Activated T-helper 9 cell treated with anti-CD3 and anti-CD28 coated beads, Interleukin-2, amount 50 U/mL, for 16 hours (primary cell): ENCODE measurements around the gene STKLD1.

Experiments
- DNase-seq: peaks from one replicate; pipeline ENCODE4 v3.0.0-alpha.2; 2020; ENCODE audit warnings: low read depth

STKLD1 gene

GRCh38 chr9:133345596-133345995 is 30.6 kb upstream of the STKLD1 start:
- no peak for DNase-seq

- no peak for DNase-seq
These were observed 30.0 kb upstream of the STKLD1 start for GRCh38 chr9:133346021-133346785.

GRCh38 chr9:133347515-133347984 is 28.6 kb upstream of the STKLD1 start:
- DNase-seq, result no peak

GRCh38 chr9:133347985-133348717 is 28.0 kb upstream of the STKLD1 start, which contains the start of the genes MED22 and RPL7A:
Gene MED22, minus strand, starts transcription at chr9:133348131. Its CDS starts 1,469 bp downstream, at chr9:133346662.
Gene RPL7A, plus strand, starts transcription at chr9:133348218. Its CDS starts 26 bp downstream, at chr9:133348244.
- DNase-seq, result peak; percentile 84

GRCh38 chr9:133348718-133349573 is 27.2 kb upstream of the STKLD1 start:
- no peak for DNase-seq

- no peak for DNase-seq
These were observed 26.1 kb upstream of the STKLD1 start for GRCh38 chr9:133349965-133350616.

GRCh38 chr9:133351526-133351907 is 24.6 kb upstream of the STKLD1 start:
- DNase-seq, result no peak

GRCh38 chr9:133351908-133352634 is 24.1 kb upstream of the STKLD1 start:
- DNase-seq, result no peak

GRCh38 chr9:133352635-133353340 is 23.4 kb upstream of the STKLD1 start:
- DNase-seq, result no peak

GRCh38 chr9:133353548-133353947 is 22.6 kb upstream of the STKLD1 start:
- DNase-seq, result no peak

GRCh38 chr9:133354766-133355165 is 21.4 kb upstream of the STKLD1 start:
- DNase-seq, result no peak

GRCh38 chr9:133355881-133356357 is 20.2 kb upstream of the STKLD1 start:
- DNase-seq, result no peak

GRCh38 chr9:133356391-133357091 is 19.6 kb upstream of the STKLD1 start, which contains the start of the genes SURF1 and SURF2:
Gene SURF1, minus strand, starts transcription at chr9:133356487. Its CDS starts 34 bp downstream, at chr9:133356453.
Gene SURF2, plus strand, starts transcription at chr9:133356550. Its CDS starts 43 bp downstream, at chr9:133356593.
- DNase-seq, result peak; percentile 88

GRCh38 chr9:133357656-133358055 is 18.5 kb upstream of the STKLD1 start:
- no peak for DNase-seq

- no peak for DNase-seq
These were observed 16.6 kb upstream of the STKLD1 start for GRCh38 chr9:133359399-133360175.

GRCh38 chr9:133360400-133361393 is 15.5 kb upstream of the STKLD1 start:
- DNase-seq, result no peak

GRCh38 chr9:133361507-133362092 is 14.6 kb upstream of the STKLD1 start:
- DNase-seq, result no peak
